HEK293 (cell line): ENCODE results near the gene RASAL2.

Source experiments
- CTCF ChIA-PET: fragments of 350-600 bp; formaldehyde crosslinking; extraction: SDS; loops from one replicate; lab custom pipeline; 2021; ENCODE audit warnings: antibody characterized with exemption; lab: Yijun Ruan, JAX
- POLR2A ChIA-PET: fragments of 300-600 bp; formaldehyde crosslinking; extraction: SDS; loops from one replicate; lab custom pipeline; 2020; ENCODE audit warnings: antibody characterized with exemption, inconsistent platforms; lab: Yijun Ruan, JAX
- H3K27ac ChIP-seq: fragments of 200-500 bp; sonication (Bioruptor generic); 2 replicates; pipeline ENCODE4 v1.5.1; 2014; ENCODE audit warnings: low read depth, low read length, control low read depth, inconsistent platforms; ENCODE audit errors: extremely low read depth
- H3K36me3 ChIP-seq, 2 experiments: fragments of 200-500 bp in 1 of 2; sonication (Bioruptor generic) in 1 of 2; 1 replicate in 1 of 2; 2 replicates in 1 of 2; pipeline ENCODE4 v1.5.1; 2014 to 2017; ENCODE audit warnings: inconsistent platforms in 2 of 2, low read length in 2 of 2; ENCODE audit not compliant: control insufficient read depth in 2 of 2, insufficient read depth in 1 of 2
- H3K4me1 ChIP-seq: fragments of 200-500 bp; sonication (Bioruptor generic); 2 replicates; pipeline ENCODE4 v1.5.1; 2014; ENCODE audit warnings: mild to moderate bottlenecking, low read length, inconsistent platforms; ENCODE audit not compliant: control insufficient read depth, insufficient read depth
- H3K4me3 ChIP-seq: 2 replicates; pipeline ENCODE4 v1.5.1; 2011; ENCODE audit warnings: low read depth, mild to moderate bottlenecking, control low read depth, low read length, moderate library complexity
- H3K9me3 ChIP-seq: fragments of 200-500 bp; sonication (Bioruptor generic); 2 replicates; pipeline ENCODE4 v1.5.1; 2014; ENCODE audit warnings: low read depth, low read length, inconsistent platforms; ENCODE audit not compliant: control insufficient read depth, insufficient read depth
- PRDM1 ChIP-seq: fragments of 450-650 bp; formaldehyde crosslinking; IDR thresholded peaks from 2 replicates; pipeline ENCODE4; 2016; ENCODE audit warnings: missing biosample characterization, missing genetic modification characterization
- ZBTB48 ChIP-seq: fragments of 450-650 bp; formaldehyde crosslinking; IDR thresholded peaks from 2 replicates; pipeline ENCODE4 v1.5.1; 2016; ENCODE audit warnings: missing biosample characterization, missing genetic modification characterization
- ZFP3 ChIP-seq: fragments of 450-650 bp; formaldehyde crosslinking; IDR thresholded peaks from 2 replicates; pipeline ENCODE4 v1.5.1; 2016; ENCODE audit warnings: low read depth, missing biosample characterization, missing genetic modification characterization
- ZNF133 ChIP-seq: fragments of 450-650 bp; formaldehyde crosslinking; IDR thresholded peaks from 2 replicates; pipeline ENCODE4 v1.5.1; 2016; ENCODE audit warnings: missing biosample characterization, missing genetic modification characterization
- ZNF175 ChIP-seq: fragments of 450-650 bp; formaldehyde crosslinking; IDR thresholded peaks from 2 replicates; pipeline ENCODE4 v1.5.1; 2016; ENCODE audit warnings: missing biosample characterization, missing genetic modification characterization
- ZNF214 ChIP-seq: fragments of 450-650 bp; formaldehyde crosslinking; IDR thresholded peaks from 2 replicates; pipeline ENCODE4 v1.5.1; 2017; ENCODE audit warnings: missing biosample characterization, mild to moderate bottlenecking, missing genetic modification characterization, borderline replicate concordance
- ZNF239 ChIP-seq: fragments of 450-650 bp; formaldehyde crosslinking; IDR thresholded peaks from 2 replicates; pipeline ENCODE4 v1.5.1; 2016; ENCODE audit warnings: missing biosample characterization, missing genetic modification characterization
- ZNF248 ChIP-seq: fragments of 450-650 bp; formaldehyde crosslinking; IDR thresholded peaks from 2 replicates; pipeline ENCODE4 v1.5.1; 2017; ENCODE audit warnings: missing biosample characterization, missing genetic modification characterization
- ZNF302 ChIP-seq: fragments of 450-650 bp; formaldehyde crosslinking; IDR thresholded peaks from 2 replicates; pipeline ENCODE4 v1.5.1; 2016; ENCODE audit warnings: missing biosample characterization, missing genetic modification characterization, low read depth
- ZNF311 ChIP-seq: fragments of 450-650 bp; formaldehyde crosslinking; IDR thresholded peaks from 2 replicates; pipeline ENCODE4 v1.5.1; 2017; ENCODE audit warnings: missing biosample characterization, missing genetic modification characterization, borderline replicate concordance
- ZNF600 ChIP-seq: fragments of 450-650 bp; formaldehyde crosslinking; IDR thresholded peaks from 2 replicates; pipeline ENCODE4 v1.5.1; 2016; ENCODE audit warnings: missing biosample characterization, missing genetic modification characterization
- ZNF654 ChIP-seq: fragments of 450-650 bp; formaldehyde crosslinking; IDR thresholded peaks from 2 replicates; pipeline ENCODE4 v1.5.1; 2016; ENCODE audit warnings: low read depth, missing biosample characterization, missing genetic modification characterization
- ZNF670 ChIP-seq: fragments of 450-650 bp; formaldehyde crosslinking; IDR thresholded peaks from 2 replicates; pipeline ENCODE4 v1.5.1; 2016; ENCODE audit warnings: missing biosample characterization, missing genetic modification characterization, low read depth
- TF ChIP-seq, protein P1 (sequence below): fragments of 450-650 bp; formaldehyde crosslinking; IDR thresholded peaks from 2 replicates; pipeline ENCODE4 v1.5.1; 2017; ENCODE audit warnings: missing biosample characterization, missing genetic modification characterization
- TF ChIP-seq, protein P2 (sequence below): fragments of 450-650 bp; formaldehyde crosslinking; IDR thresholded peaks from 2 replicates; pipeline ENCODE4 v1.5.1; 2016; ENCODE audit warnings: missing biosample characterization, missing genetic modification characterization
- TF ChIP-seq, protein P3 (sequence below): fragments of 450-650 bp; formaldehyde crosslinking; IDR thresholded peaks from 2 replicates; pipeline ENCODE4 v1.5.1; 2017; ENCODE audit warnings: missing biosample characterization, missing genetic modification characterization
- TF ChIP-seq, protein P4 (sequence below): fragments of 450-650 bp; formaldehyde crosslinking; IDR thresholded peaks from 2 replicates; pipeline ENCODE4 v1.5.1; 2016; ENCODE audit warnings: missing biosample characterization, missing genetic modification characterization

RASAL2 gene

DNA sequence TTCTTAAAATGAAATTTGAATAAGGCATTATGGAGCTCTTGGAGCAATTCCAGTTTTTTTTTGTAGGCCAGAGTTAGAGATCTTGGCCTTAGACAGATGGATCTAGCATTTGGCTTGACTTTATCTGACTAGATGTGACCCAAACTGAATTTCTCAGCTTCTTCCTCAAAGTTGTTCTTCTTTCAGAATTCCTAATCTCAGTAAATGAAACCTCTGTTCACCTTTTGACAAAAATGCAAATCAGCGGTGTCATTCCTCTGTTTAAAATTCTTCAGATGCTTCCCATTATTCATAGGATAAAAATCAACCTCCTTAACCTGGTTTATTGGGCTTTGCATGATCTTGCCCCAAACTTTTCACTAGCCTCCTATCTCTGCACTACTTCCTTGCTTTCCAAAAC lies 177.6 kb downstream of the RASAL2 start (continued):
- TF ChIP-seq, protein P1, sequence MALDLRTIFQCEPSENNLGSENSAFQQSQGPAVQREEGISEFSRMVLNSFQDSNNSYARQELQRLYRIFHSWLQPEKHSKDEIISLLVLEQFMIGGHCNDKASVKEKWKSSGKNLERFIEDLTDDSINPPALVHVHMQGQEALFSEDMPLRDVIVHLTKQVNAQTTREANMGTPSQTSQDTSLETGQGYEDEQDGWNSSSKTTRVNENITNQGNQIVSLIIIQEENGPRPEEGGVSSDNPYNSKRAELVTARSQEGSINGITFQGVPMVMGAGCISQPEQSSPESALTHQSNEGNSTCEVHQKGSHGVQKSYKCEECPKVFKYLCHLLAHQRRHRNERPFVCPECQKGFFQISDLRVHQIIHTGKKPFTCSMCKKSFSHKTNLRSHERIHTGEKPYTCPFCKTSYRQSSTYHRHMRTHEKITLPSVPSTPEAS: no peak
- TF ChIP-seq ZNF133 (tag by site-specific recombination) (no peak), ZNF214 (tag by site-specific recombination) (no peak), ZNF654 (tag by site-specific recombination) (no peak), ZBTB48 (tag by site-specific recombination) (no peak), ZNF600 (tag by site-specific recombination) (no peak), PRDM1 (tag by site-specific recombination) (no peak), ZNF311 (no peak), ZNF248 (tag by site-specific recombination) (no peak), ZNF302 (tag by site-specific recombination) (no peak), ZNF239 (tag by site-specific recombination) (no peak), ZNF175 (tag by site-specific recombination) (no peak)
- TF ChIP-seq, protein P2, sequence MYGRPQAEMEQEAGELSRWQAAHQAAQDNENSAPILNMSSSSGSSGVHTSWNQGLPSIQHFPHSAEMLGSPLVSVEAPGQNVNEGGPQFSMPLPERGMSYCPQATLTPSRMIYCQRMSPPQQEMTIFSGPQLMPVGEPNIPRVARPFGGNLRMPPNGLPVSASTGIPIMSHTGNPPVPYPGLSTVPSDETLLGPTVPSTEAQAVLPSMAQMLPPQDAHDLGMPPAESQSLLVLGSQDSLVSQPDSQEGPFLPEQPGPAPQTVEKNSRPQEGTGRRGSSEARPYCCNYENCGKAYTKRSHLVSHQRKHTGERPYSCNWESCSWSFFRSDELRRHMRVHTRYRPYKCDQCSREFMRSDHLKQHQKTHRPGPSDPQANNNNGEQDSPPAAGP (tag by site-specific recombination): no peak

DNA sequence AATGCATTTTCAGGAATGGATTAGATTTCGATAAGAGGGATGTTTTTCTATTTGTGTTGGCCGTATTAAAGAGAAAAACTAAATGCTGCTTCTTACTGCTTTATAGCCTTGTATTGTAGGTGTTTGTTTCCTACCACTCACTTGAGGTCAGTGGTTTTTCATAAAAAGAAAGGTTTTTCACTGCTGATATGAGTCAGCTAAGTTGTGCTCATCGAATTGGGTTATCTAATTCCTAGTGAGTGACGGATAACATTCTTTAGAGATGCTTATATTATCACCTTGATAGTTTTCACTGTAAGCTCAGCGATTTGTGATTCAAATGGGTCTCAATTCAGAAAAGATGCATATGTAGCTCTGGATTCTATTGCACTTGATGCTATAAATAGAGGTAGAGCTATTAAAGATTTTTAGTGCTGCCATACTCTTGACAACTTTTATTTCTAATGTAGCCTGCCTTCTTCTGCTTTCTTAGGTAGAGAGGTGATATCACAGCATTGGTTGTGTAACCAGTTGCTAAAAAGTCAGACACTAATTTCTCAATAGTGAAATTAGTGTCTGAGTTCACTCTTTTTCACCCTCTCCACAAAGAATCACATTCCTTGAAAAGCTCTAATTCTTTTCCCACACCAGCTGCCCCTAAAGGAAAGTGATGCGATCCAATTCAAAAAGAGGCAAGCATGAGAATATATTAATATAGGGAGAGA lies 180.0 kb downstream of the RASAL2 start:
- Histone ChIP-seq H3K9me3 (no peaks in the 10 kb centered on the region), H3K27ac (no peak overlapping the region), H3K4me1 (no peaks in the 10 kb centered on the region), H3K36me3 (no peaks in the 10 kb centered on the region), H3K4me3 (no peak overlapping the region)
- POLR2A ChIA-PET: no interaction called here
- CTCF ChIA-PET: interaction anchor here (0.7 to 1.4 kb wide), 2 partner anchors 178 to 242 kb away, joined by 3 to 6 read pairs; no protein-coding TSS in a partner anchor
- no peak for TF ChIP-seq ZFP3
- TF ChIP-seq, protein P3, sequence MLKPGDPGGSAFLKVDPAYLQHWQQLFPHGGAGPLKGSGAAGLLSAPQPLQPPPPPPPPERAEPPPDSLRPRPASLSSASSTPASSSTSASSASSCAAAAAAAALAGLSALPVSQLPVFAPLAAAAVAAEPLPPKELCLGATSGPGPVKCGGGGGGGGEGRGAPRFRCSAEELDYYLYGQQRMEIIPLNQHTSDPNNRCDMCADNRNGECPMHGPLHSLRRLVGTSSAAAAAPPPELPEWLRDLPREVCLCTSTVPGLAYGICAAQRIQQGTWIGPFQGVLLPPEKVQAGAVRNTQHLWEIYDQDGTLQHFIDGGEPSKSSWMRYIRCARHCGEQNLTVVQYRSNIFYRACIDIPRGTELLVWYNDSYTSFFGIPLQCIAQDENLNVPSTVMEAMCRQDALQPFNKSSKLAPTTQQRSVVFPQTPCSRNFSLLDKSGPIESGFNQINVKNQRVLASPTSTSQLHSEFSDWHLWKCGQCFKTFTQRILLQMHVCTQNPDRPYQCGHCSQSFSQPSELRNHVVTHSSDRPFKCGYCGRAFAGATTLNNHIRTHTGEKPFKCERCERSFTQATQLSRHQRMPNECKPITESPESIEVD (tag by site-specific recombination): peak; percentile 37; the same call in 1 of the 2 replicates

DNA sequence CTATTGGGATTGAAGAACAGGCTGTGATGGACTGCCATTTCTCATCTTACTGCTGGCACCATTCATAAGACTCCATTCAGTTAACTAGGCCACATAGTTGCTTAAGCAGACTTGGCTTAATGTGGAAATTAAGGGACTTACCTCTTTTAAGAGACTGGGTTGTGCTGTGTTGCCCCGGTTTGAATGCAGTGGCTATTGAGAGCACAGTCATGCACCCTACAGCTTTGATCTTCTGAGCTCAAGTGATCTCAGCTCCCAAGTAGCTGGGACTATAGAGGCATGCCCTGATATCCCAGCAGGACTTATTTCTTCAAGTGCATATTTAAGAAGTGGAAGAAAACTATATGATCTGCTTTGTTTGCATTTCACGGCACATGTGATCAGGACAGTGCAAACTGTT lies 181.1 kb downstream of the RASAL2 start:
- CTCF ChIA-PET: interaction anchor here (1.2 to 1.4 kb wide), 2 partner anchors 243 to 328 kb away, joined by 3 read pairs; no protein-coding TSS in a partner anchor
- Histone ChIP-seq H3K4me1 (no peaks in the 10 kb centered on the region), H3K36me3 (no peaks in the 10 kb centered on the region)
- TF ChIP-seq, protein P4, sequence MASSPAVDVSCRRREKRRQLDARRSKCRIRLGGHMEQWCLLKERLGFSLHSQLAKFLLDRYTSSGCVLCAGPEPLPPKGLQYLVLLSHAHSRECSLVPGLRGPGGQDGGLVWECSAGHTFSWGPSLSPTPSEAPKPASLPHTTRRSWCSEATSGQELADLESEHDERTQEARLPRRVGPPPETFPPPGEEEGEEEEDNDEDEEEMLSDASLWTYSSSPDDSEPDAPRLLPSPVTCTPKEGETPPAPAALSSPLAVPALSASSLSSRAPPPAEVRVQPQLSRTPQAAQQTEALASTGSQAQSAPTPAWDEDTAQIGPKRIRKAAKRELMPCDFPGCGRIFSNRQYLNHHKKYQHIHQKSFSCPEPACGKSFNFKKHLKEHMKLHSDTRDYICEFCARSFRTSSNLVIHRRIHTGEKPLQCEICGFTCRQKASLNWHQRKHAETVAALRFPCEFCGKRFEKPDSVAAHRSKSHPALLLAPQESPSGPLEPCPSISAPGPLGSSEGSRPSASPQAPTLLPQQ (tag by site-specific recombination): 0 out of 2 replicates have a peak, but pooled peaks have one; percentile 27
- TF ChIP-seq ZNF670: no peak
- TF ChIP-seq, all 188 proteins: peak for 1
- POLR2A ChIA-PET: no interaction called here
- Histone ChIP-seq H3K27ac (no peak overlapping the region), H3K4me3 (no peak overlapping the region), H3K9me3 (no peaks in the 10 kb centered on the region)
